ENCODE data around the gene MDH2.

MDH2 gene

GRCh38 chr7:76071316-76072242 lies 23.7 kb downstream of the MDH2 start:
- Histone ChIP-seq H2AFZ (ENCODE audit: low read length) (no peak overlapping the region), H3K9ac (ENCODE audit: low read depth, low read length, poor library complexity, severe bottlenecking) (no peak overlapping the region), H3K4me2 (ENCODE audit: low read depth, low read length, poor library complexity, severe bottlenecking) (no peak overlapping the region), H3K9me2 (replicated peaks; ENCODE audit: low read depth, low read length) (no peaks in the 10 kb centered on the region), H4K20me1 (ENCODE audit: insufficient read depth, low read length, poor library complexity, severe bottlenecking) (no peaks in the 10 kb centered on the region), H3K79me2 (ENCODE audit: insufficient read depth, low read length) (no peaks in the 10 kb centered on the region), H3K4me1 (ENCODE audit: insufficient read depth, low read length, poor library complexity, severe bottlenecking) (no peaks in the 10 kb centered on the region), H3K27me3 (ENCODE audit: insufficient read depth, low read length, poor library complexity, severe bottlenecking) (no peaks in the 10 kb centered on the region), H3K36me3 (ENCODE audit: insufficient read depth, low read length) (peaks cover 11% of the 10 kb centered on the region; the same call in 1 of the 2 replicates), H3K4me3 (ENCODE audit: low read length, poor library complexity, severe bottlenecking) (no peak overlapping the region), H3F3A (ENCODE audit: low read depth) (no peaks in the 10 kb centered on the region), H3K9me3 (ENCODE audit: insufficient read depth, low read depth, low read length) (no peaks in the 10 kb centered on the region)
- TF ChIP-seq EZH2phosphoT487 (IDR thresholded peaks at IDR 0.05; ENCODE audit: borderline replicate concordance) (no peak), CTCF (conservative IDR thresholded peaks at IDR 0.05; ENCODE audit: low read length) (no peak)

GRCh38 chr7:76072243-76073148 lies 24.6 kb downstream of the MDH2 start:
- no peaks in the 10 kb centered on the region for H3K4me1 ChIP-seq (ENCODE audit: insufficient read depth, low read length, poor library complexity, severe bottlenecking)
- no peaks in the 10 kb centered on the region for H4K20me1 ChIP-seq (ENCODE audit: insufficient read depth, low read length, poor library complexity, severe bottlenecking)
- no peak overlapping the region for H3K9ac ChIP-seq (ENCODE audit: low read depth, low read length, poor library complexity, severe bottlenecking)
- H3F3A ChIP-seq (ENCODE audit: low read depth): no peaks in the 10 kb centered on the region
- no peak overlapping the region for H2AFZ ChIP-seq (ENCODE audit: low read length)
- H3K9me3 ChIP-seq (ENCODE audit: insufficient read depth, low read depth, low read length): no peaks in the 10 kb centered on the region
- H3K36me3 ChIP-seq (ENCODE audit: insufficient read depth, low read length): peaks cover 4% of the 10 kb centered on the region; the same call in 1 of the 2 replicates
- H3K4me3 ChIP-seq (ENCODE audit: low read length, poor library complexity, severe bottlenecking): no peak overlapping the region
- no peaks in the 10 kb centered on the region for H3K9me2 ChIP-seq (replicated peaks; ENCODE audit: low read depth, low read length)
- H3K27me3 ChIP-seq (ENCODE audit: insufficient read depth, low read length, poor library complexity, severe bottlenecking): no peaks in the 10 kb centered on the region
- no peak overlapping the region for H3K4me2 ChIP-seq (ENCODE audit: low read depth, low read length, poor library complexity, severe bottlenecking)
- no peaks in the 10 kb centered on the region for H3K79me2 ChIP-seq (ENCODE audit: insufficient read depth, low read length)
- TF ChIP-seq CTCF (conservative IDR thresholded peaks at IDR 0.05; ENCODE audit: low read length): no peak
- TF ChIP-seq EZH2phosphoT487 (IDR thresholded peaks at IDR 0.05; ENCODE audit: borderline replicate concordance): no peak

GRCh38 chr7:76073335-76073990 lies 25.6 kb downstream of the MDH2 start:
- H3K36me3 ChIP-seq (ENCODE audit: insufficient read depth, low read length): no peaks in the 10 kb centered on the region
- no peaks in the 10 kb centered on the region for H3K4me1 ChIP-seq (ENCODE audit: insufficient read depth, low read length, poor library complexity, severe bottlenecking)
- no peak overlapping the region for H2AFZ ChIP-seq (ENCODE audit: low read length)
- no peaks in the 10 kb centered on the region for H3K79me2 ChIP-seq (ENCODE audit: insufficient read depth, low read length)
- H3K4me3 ChIP-seq (ENCODE audit: low read length, poor library complexity, severe bottlenecking): no peak overlapping the region
- H3K27me3 ChIP-seq (ENCODE audit: insufficient read depth, low read length, poor library complexity, severe bottlenecking): no peaks in the 10 kb centered on the region
- TF ChIP-seq EZH2phosphoT487 (IDR thresholded peaks at IDR 0.05; ENCODE audit: borderline replicate concordance): no peak
- no peak for TF ChIP-seq CTCF (conservative IDR thresholded peaks at IDR 0.05; ENCODE audit: low read length)
- H3K9ac ChIP-seq (ENCODE audit: low read depth, low read length, poor library complexity, severe bottlenecking): no peak overlapping the region
- H3K9me3 ChIP-seq (ENCODE audit: insufficient read depth, low read depth, low read length): no peaks in the 10 kb centered on the region
- no peaks in the 10 kb centered on the region for H3K9me2 ChIP-seq (replicated peaks; ENCODE audit: low read depth, low read length)
- H4K20me1 ChIP-seq (ENCODE audit: insufficient read depth, low read length, poor library complexity, severe bottlenecking): no peaks in the 10 kb centered on the region
- no peak overlapping the region for H3K4me2 ChIP-seq (ENCODE audit: low read depth, low read length, poor library complexity, severe bottlenecking)
- H3F3A ChIP-seq (ENCODE audit: low read depth): no peaks in the 10 kb centered on the region

All from Loucy (cell line).